ENCODE measurements around the gene OR5L1. TPM values are rescaled to one million over a fixed set of nuclear protein-coding genes. Genes with fewer than 3 reads are reported as not detected.

The OR5L1 gene
- total RNA-seq, 4 donors from 2014 or later, result not detected

DNA sequence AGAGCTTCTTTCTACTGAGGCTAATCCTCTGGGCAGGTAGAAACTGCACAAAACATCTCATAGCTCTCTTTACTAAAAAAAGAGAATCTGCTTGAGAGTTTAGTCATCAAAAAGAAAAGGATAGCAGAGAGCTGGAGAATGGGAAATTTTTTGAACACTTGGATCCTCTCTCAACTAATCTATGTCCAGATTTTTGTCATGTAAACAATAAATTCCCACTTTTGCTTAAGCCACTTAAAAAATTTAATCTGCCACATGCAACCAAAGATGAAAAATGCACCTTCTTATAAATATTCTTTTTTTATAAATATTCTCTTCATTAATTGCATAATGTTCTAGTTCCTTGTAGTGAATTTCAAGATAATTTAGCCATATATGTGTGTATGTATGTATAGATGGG lies 37.9 kb downstream of the OR5L1 start:
- no peaks in the 10 kb centered on the region for H3K27me3 ChIP-seq
- H3K27ac ChIP-seq, result no peak overlapping the region
- ATAC-seq, result no peak
- H3K4me1 ChIP-seq, result no peaks in the 10 kb centered on the region
- H3K36me3 ChIP-seq, result no peaks in the 10 kb centered on the region
- TF ChIP-seq POLR2AphosphoS5 (IDR thresholded peaks at IDR 0.05) (no peak), CTCF (IDR thresholded peaks at IDR 0.05) (no peak), POLR2A (IDR thresholded peaks at IDR 0.05) (no peak), EP300 (IDR thresholded peaks at IDR 0.05) (no peak)
- no peaks in the 10 kb centered on the region for H3K9me3 ChIP-seq
- no peak overlapping the region for H3K4me3 ChIP-seq

GRCh38 chr11:55852141-55852540 lies 41.0 kb downstream of the OR5L1 start:
- no peak overlapping the region for H3K27ac ChIP-seq
- TF ChIP-seq POLR2A (IDR thresholded peaks at IDR 0.05), result no peak
- no peak for TF ChIP-seq POLR2AphosphoS5 (IDR thresholded peaks at IDR 0.05)
- no peak for TF ChIP-seq EP300 (IDR thresholded peaks at IDR 0.05)
- TF ChIP-seq CTCF (IDR thresholded peaks at IDR 0.05), result no peak

GRCh38 chr11:55854704-55855103 lies 43.5 kb downstream of the OR5L1 start:
- Histone ChIP-seq H3K27me3 (peaks cover 6% of the 10 kb centered on the region), H3K9me3 (no peaks in the 10 kb centered on the region), H3K4me1 (no peaks in the 10 kb centered on the region), H3K36me3 (no peaks in the 10 kb centered on the region), H3K27ac (no peak overlapping the region), H3K4me3 (no peak overlapping the region)
- 0 to 63% methylated on average over 1 of the region's 1 CpG for WGBS, 2 donors (ENCODE audit: low coverage in 1 of 2)
- TF ChIP-seq POLR2A (IDR thresholded peaks at IDR 0.05) (no peak), EP300 (IDR thresholded peaks at IDR 0.05) (no peak), CTCF (IDR thresholded peaks at IDR 0.05) (no peak), POLR2AphosphoS5 (IDR thresholded peaks at IDR 0.05) (no peak)
- no peak for ATAC-seq

More at GRCh38 chr11:55852141-55852540, 41.0 kb downstream of the OR5L1 start:
- Histone ChIP-seq H3K4me3 (no peak overlapping the region), H3K4me1 (no peaks in the 10 kb centered on the region), H3K9me3 (no peaks in the 10 kb centered on the region), H3K27me3 (peaks cover 5% of the 10 kb centered on the region), H3K36me3 (no peaks in the 10 kb centered on the region)
- ATAC-seq, result no peak
- 83 to 88% methylated on average over 1 of the region's 1 CpG for WGBS, 2 donors (ENCODE audit: low coverage in 1 of 2)

Other genes starting within 250 kb of the OR5L1 start
- gene OR4C16, start 239.2 kb upstream of the OR5L1 start, total RNA-seq, result not detected
- gene OR4C11, start 203.7 kb upstream of the OR5L1 start, total RNA-seq, result not detected
- gene OR4P4, start 176.3 kb upstream of the OR5L1 start, total RNA-seq, result not detected
- gene OR4S2, start 163.0 kb upstream of the OR5L1 start, total RNA-seq, result not detected
- gene OR4C6, start 149.2 kb upstream of the OR5L1 start, total RNA-seq, result not detected
- gene OR5D13, start 37.9 kb upstream of the OR5L1 start, total RNA-seq, result not detected
- under 1 TPM in 1 of 4 donors, not detected in 3; 0.89 TPM for gene OR5D14, start 15.8 kb upstream of the OR5L1 start, total RNA-seq
- gene OR5D18, start 8.3 kb downstream of the OR5L1 start, total RNA-seq, result not detected
- not detected for gene OR5L2, start 15.9 kb downstream of the OR5L1 start, total RNA-seq
- gene OR5D16, start 27.4 kb downstream of the OR5L1 start, total RNA-seq, result not detected
- not detected for gene TRIM51, start 71.9 kb downstream of the OR5L1 start, total RNA-seq
- gene OR5W2, start 103.2 kb downstream of the OR5L1 start, total RNA-seq, result not detected
- not detected for gene OR5I1, start 125.0 kb downstream of the OR5L1 start, total RNA-seq
- not detected for gene OR10AG1, start 158.6 kb downstream of the OR5L1 start, total RNA-seq
- not detected for gene OR5F1, start 183.3 kb downstream of the OR5L1 start, total RNA-seq
- gene OR5AS1, start 216.3 kb downstream of the OR5L1 start, total RNA-seq, result under 1 TPM in 1 of 4 donors, not detected in 3; 0.04 TPM